WI38 (cell line): ENCODE measurements around the gene MAP2.

ENCODE experiments used
- H3K4me3 ChIP-seq: 2 replicates; pipeline ENCODE4 v1.5.1; 2011; ENCODE audit warnings: low read depth, mild to moderate bottlenecking, control low read depth, low read length
- TF ChIP-seq, protein P1 (sequence below): IDR thresholded peaks from 2 replicates; pipeline ENCODE4 v1.5.1; 2012; ENCODE audit warnings: low read depth, mild to moderate bottlenecking, control low read depth, low read length

MAP2 gene

DNA sequence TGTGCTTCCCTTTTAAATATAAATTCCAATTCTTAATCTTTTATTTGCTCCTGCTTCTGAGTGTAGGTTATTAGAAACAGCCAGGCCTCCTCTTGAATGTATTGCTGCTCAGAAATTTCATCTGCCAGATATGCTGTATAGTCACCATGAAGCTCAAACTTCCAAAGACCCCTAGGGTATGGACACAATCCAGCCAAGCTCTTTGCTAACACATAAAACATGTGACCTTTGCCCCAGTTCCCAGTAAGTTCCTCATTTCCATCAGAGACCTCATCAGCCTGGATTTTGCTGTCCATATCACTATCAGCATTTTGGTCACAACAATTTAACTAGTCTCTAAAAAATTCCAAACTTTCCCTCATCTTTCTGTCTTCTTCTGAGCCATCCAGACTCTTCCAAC is 75.2 kb downstream of the MAP2 start:
- TF ChIP-seq, protein P1, sequence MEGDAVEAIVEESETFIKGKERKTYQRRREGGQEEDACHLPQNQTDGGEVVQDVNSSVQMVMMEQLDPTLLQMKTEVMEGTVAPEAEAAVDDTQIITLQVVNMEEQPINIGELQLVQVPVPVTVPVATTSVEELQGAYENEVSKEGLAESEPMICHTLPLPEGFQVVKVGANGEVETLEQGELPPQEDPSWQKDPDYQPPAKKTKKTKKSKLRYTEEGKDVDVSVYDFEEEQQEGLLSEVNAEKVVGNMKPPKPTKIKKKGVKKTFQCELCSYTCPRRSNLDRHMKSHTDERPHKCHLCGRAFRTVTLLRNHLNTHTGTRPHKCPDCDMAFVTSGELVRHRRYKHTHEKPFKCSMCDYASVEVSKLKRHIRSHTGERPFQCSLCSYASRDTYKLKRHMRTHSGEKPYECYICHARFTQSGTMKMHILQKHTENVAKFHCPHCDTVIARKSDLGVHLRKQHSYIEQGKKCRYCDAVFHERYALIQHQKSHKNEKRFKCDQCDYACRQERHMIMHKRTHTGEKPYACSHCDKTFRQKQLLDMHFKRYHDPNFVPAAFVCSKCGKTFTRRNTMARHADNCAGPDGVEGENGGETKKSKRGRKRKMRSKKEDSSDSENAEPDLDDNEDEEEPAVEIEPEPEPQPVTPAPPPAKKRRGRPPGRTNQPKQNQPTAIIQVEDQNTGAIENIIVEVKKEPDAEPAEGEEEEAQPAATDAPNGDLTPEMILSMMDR: no peak
- H3K4me3 ChIP-seq: no peak overlapping the region

DNA sequence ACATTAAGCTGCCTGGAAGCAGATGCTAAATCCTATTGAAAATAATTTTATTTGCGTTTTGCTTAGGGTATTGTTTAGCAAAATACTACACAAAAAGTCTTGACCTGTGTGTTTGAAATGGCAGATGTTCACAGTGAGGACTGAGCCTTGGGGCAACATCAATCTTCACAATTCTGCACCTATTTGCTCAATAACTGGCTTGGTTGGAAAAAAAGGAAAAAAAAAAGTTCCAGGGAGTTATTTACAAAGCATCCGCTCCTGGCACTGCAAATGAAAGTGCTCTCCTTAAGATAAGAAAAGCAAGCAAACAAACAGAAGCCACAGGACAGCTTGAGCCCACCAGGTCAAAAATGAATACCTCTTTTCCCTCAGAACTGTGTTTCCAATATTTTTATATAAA is 77.7 kb downstream of the MAP2 start:
- no peak overlapping the region for H3K4me3 ChIP-seq
- TF ChIP-seq, protein P1: no peak

DNA sequence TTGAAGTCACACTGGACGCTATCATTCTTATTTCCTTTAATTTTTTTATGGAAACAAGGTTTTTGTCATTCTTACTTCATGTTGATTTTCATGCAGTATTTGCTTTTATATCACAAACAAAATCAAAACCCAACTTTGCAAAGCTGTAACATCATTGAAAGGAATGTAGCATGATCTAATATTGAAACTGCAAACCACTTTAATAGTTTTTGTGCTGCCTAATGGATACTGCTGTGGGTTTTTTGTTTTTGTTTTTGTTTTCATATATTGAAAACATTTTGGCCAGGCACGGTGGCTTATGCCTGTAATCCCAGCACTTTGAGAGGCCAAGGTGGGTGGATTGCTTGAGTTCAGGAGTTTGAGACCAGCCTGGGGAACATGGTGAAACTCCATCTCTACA is 81.6 kb downstream of the MAP2 start:
- H3K4me3 ChIP-seq: no peak overlapping the region
- TF ChIP-seq, protein P1: no peak

DNA sequence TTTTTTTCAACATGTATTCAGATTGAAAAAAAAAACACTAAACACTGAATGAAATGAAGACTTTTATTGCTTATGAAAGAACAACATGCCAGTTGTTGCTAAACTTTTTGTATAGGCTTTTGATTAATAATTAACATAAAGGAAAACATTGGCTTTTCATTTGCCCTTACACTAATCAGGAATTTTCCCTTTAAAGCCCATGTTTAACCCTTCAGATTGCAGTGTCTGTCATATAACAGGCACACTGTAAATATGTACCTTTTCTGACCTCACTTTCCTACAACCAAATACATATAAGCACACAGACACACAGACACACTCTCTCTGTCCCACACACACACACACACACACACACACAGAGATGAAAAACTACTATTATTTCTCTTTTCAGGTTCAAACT is 84.4 kb downstream of the MAP2 start:
- no peak overlapping the region for H3K4me3 ChIP-seq
- TF ChIP-seq, protein P1: no peak

DNA sequence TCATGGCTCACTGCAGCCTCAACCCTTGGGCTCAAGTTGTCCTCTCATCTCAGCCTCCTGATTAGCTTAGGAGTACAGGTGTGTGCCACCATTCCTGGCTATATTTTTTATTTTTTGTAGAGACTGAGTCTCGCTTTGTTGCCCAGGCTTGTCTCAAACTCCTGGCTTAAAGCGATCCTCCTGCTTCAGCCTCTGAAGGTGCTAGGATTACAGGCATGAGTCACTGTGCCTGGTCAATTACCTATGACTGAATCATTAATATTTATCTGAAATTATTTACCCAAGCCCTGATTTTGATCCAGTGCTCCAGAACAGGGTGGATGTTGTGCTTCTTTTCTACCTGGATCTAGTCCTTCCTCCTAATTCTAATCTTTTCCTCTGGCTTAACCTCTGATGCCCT is 87.8 kb downstream of the MAP2 start:
- TF ChIP-seq, protein P1: no peak
- H3K4me3 ChIP-seq: no peak overlapping the region

DNA sequence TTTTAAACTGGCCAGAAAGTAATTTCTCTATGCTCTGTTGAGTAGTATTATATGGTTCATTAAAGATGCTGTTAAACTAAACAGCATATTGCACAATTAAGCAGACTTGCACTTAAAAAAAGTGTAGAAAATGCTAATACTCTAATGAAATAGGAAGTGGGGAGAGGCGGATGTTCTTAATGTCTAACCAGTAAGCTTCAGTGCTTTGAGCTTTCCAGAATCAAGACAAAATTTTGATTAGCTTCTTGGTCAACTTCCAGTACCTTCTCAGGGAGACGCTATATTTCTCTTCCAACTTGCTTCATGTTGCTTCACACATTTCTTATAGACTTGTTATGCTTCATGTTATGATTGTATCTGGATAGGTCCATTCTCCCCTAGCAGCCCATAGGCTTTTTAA is 89.1 kb downstream of the MAP2 start:
- TF ChIP-seq, protein P1: no peak
- no peak overlapping the region for H3K4me3 ChIP-seq

DNA sequence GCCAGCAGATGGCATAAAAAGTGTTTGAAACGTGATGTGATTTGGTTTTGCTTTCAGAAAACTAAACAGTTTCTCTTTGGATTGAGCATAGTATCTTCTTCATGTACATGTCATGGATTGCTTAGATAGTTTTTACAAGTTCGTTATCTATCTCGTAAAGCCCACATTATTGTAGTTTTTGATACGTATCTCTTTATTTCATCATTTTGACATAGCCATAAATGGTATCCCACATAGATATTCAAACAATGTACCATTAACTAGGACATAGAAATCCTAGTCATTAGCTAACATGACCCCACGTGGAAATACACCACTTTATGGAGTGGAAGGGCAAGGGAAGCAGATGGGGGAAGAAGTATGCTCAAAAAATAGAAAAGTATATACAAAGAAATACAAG is 93.6 kb downstream of the MAP2 start:
- no peak overlapping the region for H3K4me3 ChIP-seq
- TF ChIP-seq, protein P1: no peak
